MM.1S (cell line): Measurements from ENCODE around the gene TAGLN2.

Source experiments
- DNase-seq: peaks from one replicate; pipeline ENCODE4 v3.0.0-alpha.2; 2015
- H2AFZ ChIP-seq: fragments of 300-600 bp; sonication (generic); 2 replicates; pipeline ENCODE4 v1.6.0; 2016; ENCODE audit warnings: antibody characterized with exemption, low read length
- H3F3A ChIP-seq: fragments of 300-600 bp; sonication (generic); 2 replicates; pipeline ENCODE4 v1.6.1; 2016; ENCODE audit warnings: mild to moderate bottlenecking, antibody characterized with exemption, low read length, moderate library complexity, mixed read lengths; ENCODE audit not compliant: insufficient read depth
- H3K27ac ChIP-seq: fragments of 300-600 bp; sonication (generic); 2 replicates; pipeline ENCODE4 v1.5.1; 2016; ENCODE audit warnings: mild to moderate bottlenecking, low read length
- H3K27me3 ChIP-seq: fragments of 300-600 bp; sonication (generic); replicated peaks from 2 replicates; pipeline ENCODE4 v1.6.0; 2016; ENCODE audit warnings: low read length; ENCODE audit not compliant: insufficient read depth
- H3K36me3 ChIP-seq: fragments of 300-600 bp; sonication (generic); replicated peaks from 2 replicates; pipeline ENCODE4 v1.6.1; 2016; ENCODE audit warnings: mild to moderate bottlenecking, low read length, mixed read lengths; ENCODE audit not compliant: insufficient read depth
- H3K4me1 ChIP-seq: fragments of 300-600 bp; sonication (generic); 2 replicates; pipeline ENCODE4 v1.6.1; 2016; ENCODE audit warnings: low read length, mixed read lengths
- H3K4me2 ChIP-seq: fragments of 300-600 bp; sonication (generic); 2 replicates; pipeline ENCODE4 v1.6.0; 2016; ENCODE audit warnings: low read depth, low read length
- H3K4me3 ChIP-seq: fragments of 300-600 bp; sonication (generic); 2 replicates; pipeline ENCODE4 v1.5.1; 2016; ENCODE audit warnings: low read length, mixed read lengths
- H3K79me2 ChIP-seq: fragments of 300-600 bp; sonication (generic); 2 replicates; pipeline ENCODE4 v1.6.1; 2016; ENCODE audit warnings: mixed run types, low read length, mixed read lengths
- H3K9ac ChIP-seq: fragments of 300-600 bp; sonication (generic); 2 replicates; pipeline ENCODE4 v1.6.1; 2016; ENCODE audit warnings: low read length, mixed read lengths
- H3K9me2 ChIP-seq: fragments of 300-600 bp; sonication (generic); replicated peaks from 2 replicates; pipeline ENCODE4 v1.6.1; 2016; ENCODE audit warnings: mild to moderate bottlenecking, low read length, mixed read lengths; ENCODE audit not compliant: insufficient read depth
- H3K9me3 ChIP-seq: fragments of 300-600 bp; sonication (generic); replicated peaks from 2 replicates; pipeline ENCODE4 v1.6.1; 2016; ENCODE audit warnings: mild to moderate bottlenecking, low read length, mixed read lengths; ENCODE audit not compliant: insufficient read depth
- H4K20me1 ChIP-seq: fragments of 300-600 bp; sonication (generic); 2 replicates; pipeline ENCODE4 v1.6.1; 2016; ENCODE audit warnings: mild to moderate bottlenecking, low read length, moderate library complexity, mixed read lengths; ENCODE audit not compliant: insufficient read depth
- EZH2 ChIP-seq: fragments of 300-600 bp; sonication (generic); optimal IDR thresholded peaks from 2 replicates; pipeline ENCODE3; 2017; ENCODE audit warnings: low read depth, mild to moderate bottlenecking, antibody characterized with exemption, low read length, mixed read lengths
- EZH2phosphoT487 ChIP-seq: fragments of 300-600 bp; sonication (generic); IDR thresholded peaks from 2 replicates; pipeline ENCODE4 v1.6.1; 2018; ENCODE audit warnings: antibody characterized with exemption, low read length
- TF ChIP-seq, protein P1 (sequence below): fragments of 300-600 bp; sonication (generic); IDR thresholded peaks from 2 replicates; pipeline ENCODE4 v1.5.1; 2016; ENCODE audit warnings: antibody characterized with exemption, low read length, mixed read lengths

The TAGLN2 gene

DNA sequence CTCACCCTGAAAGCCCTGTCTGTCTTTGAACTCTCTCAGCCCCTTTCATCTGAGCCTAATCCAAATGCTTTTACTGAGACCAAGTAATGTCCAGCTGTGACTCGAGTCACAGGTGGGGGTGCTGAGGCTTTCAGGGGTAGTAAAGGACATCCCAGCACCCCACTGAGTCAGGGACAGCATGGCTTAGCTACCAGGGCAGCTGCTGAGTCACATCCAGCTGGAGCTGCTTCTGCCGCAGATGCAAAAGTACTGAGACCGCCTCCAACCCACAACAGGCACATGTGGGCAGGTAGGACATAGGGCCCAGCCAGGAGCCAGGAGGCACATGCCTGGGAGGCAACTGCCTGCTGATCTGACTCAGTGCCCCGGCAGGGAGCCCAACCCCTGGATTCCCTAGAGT, 56.1 kb downstream of the TAGLN2 start:
- peak overlapping the region; percentile 34 for H3K9ac ChIP-seq
- H3K4me3 ChIP-seq: no peak overlapping the region; the same call in 1 of the 2 replicates
- H3K4me1 ChIP-seq: peaks cover 23% of the 10 kb centered on the region
- DNase-seq: peak; percentile 95
- H3K9me2 ChIP-seq: no peaks in the 10 kb centered on the region
- no peaks in the 10 kb centered on the region for H3K27me3 ChIP-seq
- H2AFZ ChIP-seq: peak overlapping the region; percentile 64
- H3F3A ChIP-seq: peaks cover 18% of the 10 kb centered on the region
- H3K9me3 ChIP-seq: no peaks in the 10 kb centered on the region
- H3K27ac ChIP-seq: peak overlapping the region; percentile 79
- no peaks in the 10 kb centered on the region for H4K20me1 ChIP-seq
- no peaks in the 10 kb centered on the region for H3K79me2 ChIP-seq
- TF ChIP-seq, protein P1, sequence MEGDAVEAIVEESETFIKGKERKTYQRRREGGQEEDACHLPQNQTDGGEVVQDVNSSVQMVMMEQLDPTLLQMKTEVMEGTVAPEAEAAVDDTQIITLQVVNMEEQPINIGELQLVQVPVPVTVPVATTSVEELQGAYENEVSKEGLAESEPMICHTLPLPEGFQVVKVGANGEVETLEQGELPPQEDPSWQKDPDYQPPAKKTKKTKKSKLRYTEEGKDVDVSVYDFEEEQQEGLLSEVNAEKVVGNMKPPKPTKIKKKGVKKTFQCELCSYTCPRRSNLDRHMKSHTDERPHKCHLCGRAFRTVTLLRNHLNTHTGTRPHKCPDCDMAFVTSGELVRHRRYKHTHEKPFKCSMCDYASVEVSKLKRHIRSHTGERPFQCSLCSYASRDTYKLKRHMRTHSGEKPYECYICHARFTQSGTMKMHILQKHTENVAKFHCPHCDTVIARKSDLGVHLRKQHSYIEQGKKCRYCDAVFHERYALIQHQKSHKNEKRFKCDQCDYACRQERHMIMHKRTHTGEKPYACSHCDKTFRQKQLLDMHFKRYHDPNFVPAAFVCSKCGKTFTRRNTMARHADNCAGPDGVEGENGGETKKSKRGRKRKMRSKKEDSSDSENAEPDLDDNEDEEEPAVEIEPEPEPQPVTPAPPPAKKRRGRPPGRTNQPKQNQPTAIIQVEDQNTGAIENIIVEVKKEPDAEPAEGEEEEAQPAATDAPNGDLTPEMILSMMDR: no peak
- TF ChIP-seq EZH2 (no peak), EZH2phosphoT487 (no peak)
- H3K4me2 ChIP-seq: peak overlapping the region; percentile 61
- no peaks in the 10 kb centered on the region for H3K36me3 ChIP-seq

DNA sequence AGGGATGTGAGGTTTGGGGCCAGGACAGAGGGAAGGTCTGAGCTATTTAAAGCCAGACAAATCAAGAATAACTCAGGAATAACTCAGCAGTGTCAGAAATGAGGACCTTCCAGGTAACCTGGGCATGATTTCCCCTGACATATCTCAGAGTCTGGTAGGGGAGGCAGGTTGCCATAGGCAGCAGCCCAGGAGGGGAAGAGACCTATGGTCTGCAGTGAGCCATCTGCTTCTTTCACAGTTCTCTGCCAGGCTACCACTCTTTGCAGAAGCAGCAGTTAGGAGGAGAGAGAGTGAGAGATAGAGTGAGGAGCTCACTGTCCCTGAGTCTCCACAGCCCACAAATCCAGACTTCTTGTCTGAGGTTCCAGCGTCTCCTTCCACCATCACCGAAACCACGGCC, 56.5 kb downstream of the TAGLN2 start:
- Histone ChIP-seq H3K4me3 (no peak overlapping the region; the same call in 1 of the 2 replicates), H3K4me2 (peak overlapping the region; percentile 61), H3K27ac (peak overlapping the region; percentile 79), H3K9me3 (no peaks in the 10 kb centered on the region), H2AFZ (peak overlapping the region; percentile 64), H3K79me2 (no peaks in the 10 kb centered on the region), H3K9ac (peak overlapping the region; percentile 34), H3K27me3 (no peaks in the 10 kb centered on the region), H3K9me2 (no peaks in the 10 kb centered on the region), H3F3A (peaks cover 18% of the 10 kb centered on the region), H4K20me1 (no peaks in the 10 kb centered on the region), H3K4me1 (peaks cover 23% of the 10 kb centered on the region), H3K36me3 (no peaks in the 10 kb centered on the region)
- TF ChIP-seq, protein P1: no peak
- TF ChIP-seq EZH2phosphoT487: no peak
- no peak for TF ChIP-seq EZH2
- DNase-seq: peak; percentile 68
